ENCODE measurements around the gene UROS. TPM values are rescaled to one million over a fixed set of nuclear protein-coding genes. Genes with fewer than 3 reads are reported as not detected.

UROS gene
- 55.3 TPM for total RNA-seq

GRCh38 chr10:125822878-125823662, at the start of gene UROS, which contains the start of gene BCCIP:
Gene UROS (minus strand): TSS chr10:125823258. CDS start chr10:125816499, 6,759 bp downstream.
Gene BCCIP (plus strand): TSS chr10:125823546. CDS start chr10:125823558, 12 bp downstream.

GRCh38 chr10:125775491-125776106, 47.5 kb downstream of the UROS start, which contains the start of gene MMP21:
Gene MMP21 (minus strand): TSS chr10:125775821. CDS start chr10:125775821, 0 bp downstream.

Other genes starting within 250 kb of the UROS start
- not detected for gene TEX36, start 140.1 kb downstream of the UROS start, total RNA-seq
- 50.4 TPM for gene EDRF1, start 103.5 kb downstream of the UROS start, total RNA-seq
- 1.2 TPM for gene MMP21, start 47.4 kb downstream of the UROS start, total RNA-seq
- gene BCCIP, start 288 bp upstream of the UROS start, total RNA-seq, result 63.5 TPM
- 48.4 TPM for gene DHX32, start 58.0 kb upstream of the UROS start, total RNA-seq
- gene FANK1, start 73.3 kb upstream of the UROS start, total RNA-seq, result 3.1 TPM

Measured in camera-type eye (tissue), 1 donor.